ENCODE results near the gene KAZN. TPM values are rescaled to one million over a fixed set of nuclear protein-coding genes. Genes with fewer than 3 reads are reported as not detected.
A peak's percentile ranks its signal among the peaks of the same experiment; 100 is the strongest.

The KAZN gene
- total RNA-seq, 1 donor from 2014 or later, result 9.4 TPM

GRCh38 chr1:15077384-15077783 is 478.9 kb downstream of the KAZN start:
- no peak for DNase-seq (ENCODE audit: low spot score)

DNA sequence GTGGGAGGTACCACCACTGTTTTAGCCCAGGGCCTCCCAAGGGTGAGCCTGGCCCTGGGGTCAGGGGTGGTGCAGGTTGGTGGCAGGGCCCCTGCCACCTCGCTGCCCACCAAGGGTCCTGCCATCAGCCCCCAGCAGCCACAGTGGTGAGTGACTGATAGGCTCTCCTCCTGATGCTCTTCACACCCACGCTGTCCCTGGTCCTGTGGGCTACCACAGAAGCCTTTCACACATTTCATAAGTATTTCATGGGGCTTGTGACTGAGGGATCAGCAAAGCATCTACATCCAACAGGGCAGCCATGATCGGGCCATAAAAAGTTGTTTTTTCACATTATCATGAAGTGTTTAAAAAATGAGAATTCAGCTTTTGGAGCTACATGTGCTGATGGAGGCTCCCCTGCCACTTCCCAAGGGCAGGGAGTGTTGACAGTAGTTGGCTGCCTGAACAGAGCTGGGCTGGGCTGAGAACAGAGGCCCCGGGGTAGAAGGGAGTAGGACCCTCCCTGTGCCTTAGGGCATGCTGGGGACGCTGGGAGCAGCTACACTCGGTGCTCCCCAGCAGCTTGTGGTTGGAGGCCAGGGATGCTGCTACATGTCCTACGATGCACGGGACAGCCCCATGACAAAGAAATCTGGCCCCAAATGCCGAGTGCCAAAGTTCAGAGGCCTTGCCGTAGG is 482.0 kb downstream of the KAZN start:
- no peak for DNase-seq (ENCODE audit: low spot score)

DNA sequence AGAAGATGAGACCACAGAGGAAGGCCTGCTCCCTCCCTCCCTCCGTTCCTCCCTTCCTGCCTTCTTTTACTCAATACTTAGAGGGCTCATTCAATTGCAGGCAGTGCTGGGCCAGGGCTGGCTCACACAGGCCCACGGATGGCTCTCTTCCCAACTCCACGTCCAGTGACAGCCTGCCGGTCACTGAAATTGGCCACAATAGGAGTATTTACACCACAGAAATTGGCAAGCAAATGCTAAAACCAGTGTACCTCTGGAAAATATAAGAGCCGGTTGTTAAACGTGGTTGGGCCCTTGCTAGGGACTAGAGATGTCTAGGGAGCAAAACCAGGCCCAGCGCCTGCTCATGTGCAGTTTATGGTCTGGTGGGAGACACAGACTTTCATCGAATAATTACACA is 482.6 kb downstream of the KAZN start:
- DNase-seq (ENCODE audit: low spot score), result peak; percentile 12

DNA sequence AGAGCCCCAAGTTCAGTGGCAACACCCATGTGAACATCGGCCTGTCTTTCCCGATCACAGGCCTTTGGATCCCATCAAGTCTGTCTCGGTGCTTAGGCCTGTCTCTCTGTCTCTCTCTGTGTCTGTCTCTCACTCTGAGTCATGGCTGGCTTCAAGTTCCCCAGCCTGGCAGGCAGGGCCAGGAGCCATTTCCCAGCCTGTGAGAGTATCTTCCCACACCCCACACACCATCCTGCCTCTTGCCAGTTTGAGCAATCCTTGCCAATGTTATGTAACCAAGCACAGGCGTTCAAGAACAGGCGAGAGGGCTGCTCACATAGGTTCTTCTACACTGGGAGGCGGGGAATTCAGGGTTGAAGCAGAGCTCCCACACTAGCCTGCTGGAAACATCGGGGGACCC is 485.1 kb downstream of the KAZN start:
- DNase-seq (ENCODE audit: low spot score), result no peak

DNA sequence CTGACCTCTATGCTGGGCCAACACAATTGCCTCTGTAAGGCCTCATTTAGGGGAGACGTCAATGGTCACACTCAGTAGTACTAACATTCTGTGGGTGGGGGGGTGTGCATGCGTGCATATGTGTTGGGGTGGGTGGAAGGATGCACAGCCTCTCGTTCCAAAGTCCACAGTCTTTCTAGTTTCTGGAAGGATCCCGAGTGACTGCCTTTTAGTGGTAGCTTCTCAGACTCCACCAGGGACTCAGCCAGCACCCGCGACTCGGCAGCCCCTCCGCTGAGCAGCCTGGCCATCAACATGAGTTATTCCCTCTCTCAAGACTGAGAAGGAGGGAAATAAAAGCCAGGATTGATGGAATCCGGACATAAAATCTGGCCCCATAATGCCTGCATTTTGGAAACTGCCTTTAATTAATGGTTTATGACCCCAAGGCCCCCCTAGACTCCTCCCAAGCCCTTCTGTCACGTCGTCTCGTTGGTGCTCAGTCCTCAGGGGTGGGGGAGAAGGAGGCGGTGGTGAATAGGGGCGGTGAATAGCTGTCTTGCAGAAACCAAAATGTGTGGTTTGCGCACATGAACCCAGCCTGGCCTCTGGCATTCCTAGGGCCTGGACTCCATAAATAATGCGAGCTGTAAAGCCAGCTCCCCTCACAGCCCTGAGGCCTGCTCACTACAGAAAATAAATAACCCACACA is 489.9 kb downstream of the KAZN start:
- peak; percentile 90 for DNase-seq (ENCODE audit: low spot score)

GRCh38 chr1:15089258-15089992 is 490.9 kb downstream of the KAZN start:
- peak; percentile 83 for DNase-seq (ENCODE audit: low spot score)

- peak; percentile 79 for DNase-seq (ENCODE audit: low spot score)
These were observed 491.9 kb downstream of the KAZN start for GRCh38 chr1:15090373-15090772.

- DNase-seq (ENCODE audit: low spot score), result no peak
These were observed 495.6 kb downstream of the KAZN start for GRCh38 chr1:15094056-15094455.

GRCh38 chr1:15094719-15095495 is 496.4 kb downstream of the KAZN start:
- DNase-seq (ENCODE audit: low spot score), result no peak

GRCh38 chr1:15095496-15095875 is 497.0 kb downstream of the KAZN start:
- DNase-seq (ENCODE audit: low spot score), result no peak

DNA sequence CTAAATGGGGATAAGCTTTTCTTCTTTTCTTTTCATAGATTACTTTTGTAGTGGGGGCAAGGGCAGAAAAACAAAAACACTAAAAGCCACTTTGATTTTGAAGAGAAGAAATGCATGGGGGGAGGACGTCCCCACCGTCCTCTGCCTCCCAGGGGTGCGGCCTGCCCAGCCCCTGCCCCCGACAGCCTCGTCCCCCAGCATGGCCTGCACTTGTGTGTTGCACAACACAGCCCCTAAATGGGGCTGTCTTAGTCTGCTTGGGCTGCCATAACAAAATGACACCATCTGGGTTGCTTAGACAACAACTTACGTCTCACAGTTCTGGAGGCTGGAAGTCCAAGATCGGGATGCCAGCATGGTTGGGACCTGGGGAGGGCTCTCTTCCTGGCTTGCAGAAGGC is 497.8 kb downstream of the KAZN start:
- no peak for DNase-seq (ENCODE audit: low spot score)

DNA sequence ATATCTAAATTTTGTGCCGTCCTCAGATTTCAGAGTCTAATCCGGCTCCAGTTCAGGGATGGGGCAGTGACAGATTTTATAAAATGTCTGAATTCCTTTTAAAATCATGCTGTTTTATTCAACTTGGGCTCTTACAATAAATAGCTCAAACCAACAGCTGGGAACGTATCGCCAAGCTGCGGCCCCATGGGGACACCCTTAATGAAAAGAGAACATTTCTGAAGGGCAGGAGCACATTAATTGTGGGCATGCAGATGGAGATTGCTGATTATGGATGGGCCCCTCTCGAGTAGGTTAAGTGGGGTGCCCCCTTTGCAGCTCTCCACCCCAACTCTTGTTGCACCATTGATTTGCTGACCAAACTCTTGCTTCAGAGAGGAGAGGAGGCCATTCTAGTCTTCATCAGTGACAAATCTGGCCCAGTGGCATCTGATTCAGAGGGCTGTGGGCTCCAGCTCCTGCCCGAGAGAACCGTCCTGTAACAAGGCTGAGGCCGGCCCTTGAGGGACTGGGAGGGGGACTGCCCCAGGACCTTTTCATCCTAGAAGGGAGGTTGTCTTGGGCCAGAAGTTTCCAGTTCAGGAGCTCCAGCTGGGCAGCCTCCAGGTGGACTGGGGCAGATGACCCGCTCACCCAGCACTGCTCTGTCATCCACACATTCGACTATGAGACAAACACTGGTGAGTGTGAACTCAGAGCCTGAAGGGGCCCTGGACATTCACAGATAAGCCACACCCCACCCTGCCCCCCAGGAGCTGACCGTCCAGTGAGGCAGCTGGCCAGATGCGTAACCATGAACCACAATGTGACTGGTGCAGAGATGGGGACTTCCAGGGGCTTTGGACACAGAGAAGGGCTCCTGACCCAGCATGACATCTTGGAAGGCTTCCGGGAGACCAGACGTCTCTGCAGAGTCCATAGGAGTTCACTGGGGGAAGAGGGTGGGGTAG is 500.0 kb downstream of the KAZN start:
- no peak for DNase-seq (ENCODE audit: low spot score)

DNA sequence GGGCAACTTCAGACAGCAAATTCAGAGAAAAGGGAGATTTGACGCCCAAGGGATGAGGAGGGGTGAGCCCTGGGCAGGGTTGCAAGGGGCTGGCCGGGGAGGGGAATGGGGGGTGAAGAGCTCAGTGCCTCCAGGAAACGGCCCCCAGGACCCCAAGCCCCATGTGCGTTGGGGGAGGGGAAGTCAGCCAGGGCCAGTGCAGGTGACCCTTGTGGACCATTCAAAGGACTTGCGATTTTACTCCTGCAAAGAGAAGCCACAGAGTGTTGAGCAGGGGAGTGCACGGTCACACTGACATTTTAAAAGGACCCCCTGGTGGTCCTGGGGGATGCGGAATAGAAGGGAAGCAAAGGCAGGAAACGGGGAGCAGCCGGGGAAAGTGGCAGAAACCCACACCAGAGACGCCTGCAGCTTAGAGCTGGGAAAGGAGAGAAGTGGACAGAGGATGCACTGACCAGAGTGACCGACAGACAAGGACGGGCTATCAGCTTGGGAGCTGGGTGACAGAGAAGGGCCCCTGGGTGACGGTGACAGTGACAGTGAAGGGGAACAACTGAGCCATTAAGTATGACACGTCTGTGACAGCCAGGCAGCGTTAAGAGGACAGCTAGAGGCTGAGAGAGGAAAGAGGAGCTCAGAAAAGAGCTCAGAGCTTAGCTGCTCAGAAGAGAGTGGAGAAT is 501.1 kb downstream of the KAZN start:
- DNase-seq (ENCODE audit: low spot score), result no peak

- peak; percentile 34 for DNase-seq (ENCODE audit: low spot score)
These were observed 501.8 kb downstream of the KAZN start for GRCh38 chr1:15100121-15100879.

DNA sequence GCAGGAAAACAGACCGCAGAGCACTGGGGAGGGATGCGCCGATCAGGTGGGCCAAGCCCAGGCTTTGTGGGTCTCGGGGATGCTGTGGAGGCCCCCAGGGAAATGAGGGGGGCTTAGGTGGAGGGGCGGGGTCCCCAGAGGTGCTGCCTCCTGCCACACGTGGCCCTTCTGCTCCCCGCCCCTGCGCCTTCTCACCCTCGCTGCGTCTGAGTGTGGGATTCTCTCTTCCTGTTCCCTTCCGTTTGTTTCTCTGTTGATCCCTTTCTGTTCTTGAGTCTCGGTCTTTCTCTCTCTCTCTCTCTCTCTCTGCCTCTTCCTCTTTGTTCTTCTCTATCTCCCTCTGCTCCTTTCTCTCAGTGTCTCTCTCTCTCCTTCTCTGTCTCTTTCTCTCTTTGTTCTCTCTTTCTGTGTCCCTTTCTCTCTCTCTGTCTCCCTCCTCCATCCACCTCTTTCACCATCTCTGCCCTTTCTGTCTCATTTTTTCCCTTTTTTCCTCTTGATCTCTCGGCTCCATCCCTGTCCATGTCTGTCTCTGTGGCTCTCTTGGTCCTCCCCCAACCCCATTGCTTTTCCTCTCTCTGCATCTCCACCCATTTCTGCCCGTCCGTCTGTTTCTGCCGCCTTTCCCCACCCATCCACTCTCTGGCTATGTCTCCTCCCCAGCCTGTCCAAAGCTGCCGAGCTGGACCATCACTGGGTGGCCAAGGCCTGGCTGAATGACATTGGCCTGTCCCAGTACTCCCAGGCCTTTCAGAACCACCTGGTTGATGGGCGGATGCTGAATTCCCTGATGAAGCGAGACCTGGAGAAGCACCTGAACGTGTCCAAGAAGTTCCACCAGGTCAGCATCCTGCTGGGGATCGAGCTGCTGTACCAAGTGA is 502.6 kb downstream of the KAZN start:
- no peak for DNase-seq (ENCODE audit: low spot score)

- no peak for DNase-seq (ENCODE audit: low spot score)
These were observed 503.3 kb downstream of the KAZN start for GRCh38 chr1:15101801-15102200.

- DNase-seq (ENCODE audit: low spot score), result no peak
These were observed 504.2 kb downstream of the KAZN start for GRCh38 chr1:15102646-15103045.

- DNase-seq (ENCODE audit: low spot score), result no peak
These were observed 504.7 kb downstream of the KAZN start for GRCh38 chr1:15103211-15103610.
